LNCAP (cell line): ENCODE data around the gene ST7.

Experiments used
- CTCF ChIP-seq: fragments of 450-650 bp; IDR thresholded peaks from 2 replicates; pipeline ENCODE4 v1.5.1; 2017; ENCODE audit warnings: mild to moderate bottlenecking

The ST7 gene

GRCh38 chr7:116952635-116953371 lies 498 bp upstream of the ST7 start:
- TF ChIP-seq CTCF, result no peak

GRCh38 chr7:116953906-116954838 lies 871 bp downstream of the ST7 start:
- no peak for TF ChIP-seq CTCF

- no peak for TF ChIP-seq CTCF
These were observed 2.0 kb downstream of the ST7 start for GRCh38 chr7:116955340-116955739.

- TF ChIP-seq CTCF, result no peak
These were observed 2.6 kb downstream of the ST7 start for GRCh38 chr7:116955801-116956476.

GRCh38 chr7:116956477-116956804 lies 3.1 kb downstream of the ST7 start:
- TF ChIP-seq CTCF, result no peak

- TF ChIP-seq CTCF, result no peak
These were observed 4.6 kb downstream of the ST7 start for GRCh38 chr7:116957874-116958273.

- no peak for TF ChIP-seq CTCF
These were observed 9.9 kb downstream of the ST7 start for GRCh38 chr7:116963234-116963633.
